BJ (cell line): Measurements from ENCODE around the gene TYRO3. TPM values are rescaled to one million over a fixed set of nuclear protein-coding genes. Genes with fewer than 3 reads are reported as not detected.

ENCODE experiments used
- CTCF ChIA-PET: fragments of 350-600 bp; formaldehyde crosslinking; extraction: SDS; loops from one replicate; lab custom pipeline; 2021; ENCODE audit warnings: antibody characterized with exemption, inconsistent platforms; lab: Yijun Ruan, JAX
- POLR2A ChIA-PET: fragments of 300-600 bp; sonication (Branson Sonifier 250); formaldehyde crosslinking; extraction: SDS; loops from one replicate; lab custom pipeline; 2021; ENCODE audit warnings: antibody characterized with exemption; lab: Charles Lee
- DNase-seq: peaks from one replicate; pipeline ENCODE4 v3.0.0-alpha.2; 2011; ENCODE audit warnings: low read depth
- H3K27me3 ChIP-seq: 2 replicates; pipeline ENCODE4 v1.6.0; 2011; ENCODE audit warnings: low read length; ENCODE audit not compliant: control insufficient read depth, insufficient read depth
- H3K36me3 ChIP-seq: 2 replicates; pipeline ENCODE4 v1.5.1; 2011; ENCODE audit warnings: low read length; ENCODE audit not compliant: control insufficient read depth, insufficient read depth
- H3K4me3 ChIP-seq: 2 replicates; pipeline ENCODE4 v1.5.1; 2011; ENCODE audit warnings: low read depth, mild to moderate bottlenecking, control low read depth, low read length
- polyA plus RNA-seq: library from polyadenylated mRNA; depleted of rRNA; stranded (reverse); fragments of >200 nt; gene quantifications from 2 replicates; pipeline ENCODE4 v1.2.3, GENCODE V29; 2011
- TF ChIP-seq, protein P1 (sequence below): IDR thresholded peaks from 2 replicates; pipeline ENCODE4 v1.5.1; 2011; ENCODE audit warnings: low read depth, mild to moderate bottlenecking, control low read depth, inconsistent platforms, low read length, moderate library complexity; ENCODE audit not compliant: insufficient read depth

The TYRO3 gene
- polyA plus RNA-seq, 1 experiment = 18.8 TPM

DNA sequence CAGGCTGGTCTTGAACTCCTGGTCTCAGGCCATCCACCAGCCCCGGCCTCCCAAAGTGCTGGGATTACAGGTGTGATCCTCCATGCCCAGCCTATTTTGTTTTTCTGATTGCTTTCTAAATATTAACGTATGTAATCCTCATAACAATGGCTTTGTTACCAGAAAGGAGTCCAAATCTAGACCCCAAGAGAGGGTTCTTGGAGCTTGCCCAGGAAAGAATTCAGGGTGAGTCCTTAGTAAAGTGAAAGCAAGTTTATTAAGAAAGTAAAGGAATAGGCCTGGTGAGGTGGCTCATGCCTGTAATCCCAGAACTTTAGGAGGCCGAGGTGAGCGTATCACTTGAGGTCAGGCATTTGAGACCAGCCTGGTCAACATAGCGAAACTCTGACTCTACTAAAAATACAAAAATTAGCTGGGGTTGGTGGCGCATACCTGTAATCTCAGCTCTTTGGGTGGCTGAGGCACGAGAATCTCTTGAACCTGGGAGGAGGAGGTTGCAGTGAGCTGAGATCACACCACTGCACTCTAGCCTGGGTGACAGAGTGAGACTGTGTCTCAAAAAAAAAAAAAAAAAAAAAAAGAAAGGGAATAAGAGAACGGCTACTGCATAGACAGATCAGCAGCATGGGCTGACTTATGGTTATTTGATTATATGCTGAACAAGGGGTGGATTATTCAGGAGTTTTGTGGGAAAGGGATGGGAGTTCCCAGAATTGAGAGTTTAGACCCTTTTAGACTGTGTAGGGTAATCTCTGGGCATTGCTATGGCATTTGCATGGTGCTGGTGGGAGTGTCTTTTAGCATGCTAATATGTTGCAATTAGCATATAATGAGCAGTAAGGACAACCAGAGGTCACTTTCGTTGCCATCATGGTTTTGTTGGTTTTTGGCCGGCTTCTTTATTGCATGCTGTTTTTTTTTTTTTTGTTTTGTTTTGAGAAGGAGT, 36.1 kb downstream of the TYRO3 start:
- DNase-seq = no peak
- TF ChIP-seq, protein P1, sequence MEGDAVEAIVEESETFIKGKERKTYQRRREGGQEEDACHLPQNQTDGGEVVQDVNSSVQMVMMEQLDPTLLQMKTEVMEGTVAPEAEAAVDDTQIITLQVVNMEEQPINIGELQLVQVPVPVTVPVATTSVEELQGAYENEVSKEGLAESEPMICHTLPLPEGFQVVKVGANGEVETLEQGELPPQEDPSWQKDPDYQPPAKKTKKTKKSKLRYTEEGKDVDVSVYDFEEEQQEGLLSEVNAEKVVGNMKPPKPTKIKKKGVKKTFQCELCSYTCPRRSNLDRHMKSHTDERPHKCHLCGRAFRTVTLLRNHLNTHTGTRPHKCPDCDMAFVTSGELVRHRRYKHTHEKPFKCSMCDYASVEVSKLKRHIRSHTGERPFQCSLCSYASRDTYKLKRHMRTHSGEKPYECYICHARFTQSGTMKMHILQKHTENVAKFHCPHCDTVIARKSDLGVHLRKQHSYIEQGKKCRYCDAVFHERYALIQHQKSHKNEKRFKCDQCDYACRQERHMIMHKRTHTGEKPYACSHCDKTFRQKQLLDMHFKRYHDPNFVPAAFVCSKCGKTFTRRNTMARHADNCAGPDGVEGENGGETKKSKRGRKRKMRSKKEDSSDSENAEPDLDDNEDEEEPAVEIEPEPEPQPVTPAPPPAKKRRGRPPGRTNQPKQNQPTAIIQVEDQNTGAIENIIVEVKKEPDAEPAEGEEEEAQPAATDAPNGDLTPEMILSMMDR = no peak
- ChIA-PET POLR2A (interaction anchor here (0.6 kb wide), 1 partner anchor 23 kb away, joined by 15 read pairs; no protein-coding TSS in a partner anchor), CTCF (interaction anchor here (2.7 to 3.7 kb wide), 2 partner anchors 9 to 10 kb away, joined by 15 to 18 read pairs; no protein-coding TSS in a partner anchor)
- Histone ChIP-seq H3K4me3 (no peak overlapping the region), H3K27me3 (peaks cover 3% of the 10 kb centered on the region), H3K36me3 (no peaks in the 10 kb centered on the region)

DNA sequence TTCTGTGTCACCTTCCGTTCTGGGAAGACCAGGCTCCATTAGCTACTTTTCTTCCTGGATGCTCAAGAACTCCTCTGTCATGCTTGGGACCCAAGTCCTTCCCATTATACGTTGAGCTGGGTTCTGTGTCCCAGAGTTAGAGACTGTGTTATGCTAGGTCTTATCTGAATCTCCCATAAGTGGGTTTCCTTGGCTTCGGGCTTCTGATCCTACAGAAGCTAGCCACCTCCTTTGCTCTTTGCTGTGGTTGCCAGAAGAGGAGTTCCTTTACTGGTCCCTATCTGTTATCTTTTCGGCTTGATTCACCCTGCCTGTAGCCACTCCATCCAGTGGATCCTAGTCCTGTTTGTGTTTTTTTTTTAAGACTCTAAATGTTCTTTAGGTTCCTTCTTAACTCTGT, 38.0 kb downstream of the TYRO3 start:
- CTCF ChIA-PET = interaction anchor here (3.7 kb wide), 1 partner anchor 12 kb away, joined by 18 read pairs; no protein-coding TSS in a partner anchor
- POLR2A ChIA-PET = no interaction called here
- TF ChIP-seq, protein P1 = no peak
- Histone ChIP-seq H3K36me3 (no peaks in the 10 kb centered on the region), H3K27me3 (peaks cover 2% of the 10 kb centered on the region), H3K4me3 (no peak overlapping the region)
- no peak for DNase-seq

- H3K27me3 ChIP-seq = no peaks in the 10 kb centered on the region; the same call in 1 of the 2 replicates
- no peak overlapping the region for H3K4me3 ChIP-seq
- DNase-seq = no peak
- H3K36me3 ChIP-seq = no peaks in the 10 kb centered on the region
- TF ChIP-seq, protein P1 = no peak
- ChIA-PET CTCF (no interaction called here), POLR2A (no interaction called here)
Measured at GRCh38 chr15:41597787-41598186, 38.8 kb downstream of the TYRO3 start.

- ChIA-PET POLR2A (no interaction called here), CTCF (interaction anchor here (0.6 kb wide), 1 partner anchor 18 kb away, joined by 3 read pairs; no protein-coding TSS in a partner anchor)
- DNase-seq = no peak
- no peaks in the 10 kb centered on the region; the same call in 1 of the 2 replicates for H3K27me3 ChIP-seq
- TF ChIP-seq, protein P1 = no peak
- H3K36me3 ChIP-seq = no peaks in the 10 kb centered on the region
- H3K4me3 ChIP-seq = no peak overlapping the region
Measured at GRCh38 chr15:41599061-41599460, 40.0 kb downstream of the TYRO3 start.

DNA sequence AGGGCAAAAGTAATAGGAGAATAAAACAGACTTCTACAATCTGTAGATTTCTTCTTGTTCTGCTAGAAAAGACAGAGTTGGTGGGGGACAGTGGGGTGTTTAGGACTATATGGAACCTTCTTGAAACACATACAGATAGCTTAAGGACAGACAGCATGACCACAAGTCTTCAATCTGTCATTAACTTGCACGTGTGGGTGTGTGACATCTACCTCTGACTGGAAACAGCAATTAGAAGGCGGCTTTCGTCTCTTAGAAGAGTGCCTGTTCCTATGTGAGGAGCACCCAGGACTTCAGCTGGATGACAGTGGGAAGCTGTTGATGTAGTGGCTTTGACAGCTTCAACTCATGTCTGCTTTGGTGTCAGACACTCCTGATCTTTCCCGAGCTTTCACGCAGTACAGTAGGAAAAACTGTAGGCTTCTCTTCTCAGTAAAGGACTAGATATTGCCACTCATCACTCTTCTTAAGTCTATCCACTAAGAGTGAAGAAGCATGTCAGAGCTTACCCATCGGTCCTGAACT, 44.5 kb downstream of the TYRO3 start:
- POLR2A ChIA-PET = no interaction called here
- Histone ChIP-seq H3K36me3 (no peaks in the 10 kb centered on the region), H3K4me3 (no peak overlapping the region), H3K27me3 (no peaks in the 10 kb centered on the region; the same call in 1 of the 2 replicates)
- TF ChIP-seq, protein P1 = no peak
- no peak for DNase-seq
- CTCF ChIA-PET = interaction anchor here (0.6 to 3.8 kb wide), 29 partner anchors 9 to 304 kb away, joined by 3 to 29 read pairs (median 4); partner anchors contain the start of genes MAPKBP1 and TYRO3
